Measurements from ENCODE around the gene MGAT3. TPM values are rescaled to one million over a fixed set of nuclear protein-coding genes. Genes with fewer than 3 reads are reported as not detected.
A peak's percentile ranks its signal among the peaks of the same experiment; 100 is the strongest.

Gene MGAT3
- total and polyA plus RNA-seq, 2 of the 13 experiments (the other 11 are each of a cell fraction or from before 2014, with no cell fraction given) = 0.11 to 0.15 TPM

DNA sequence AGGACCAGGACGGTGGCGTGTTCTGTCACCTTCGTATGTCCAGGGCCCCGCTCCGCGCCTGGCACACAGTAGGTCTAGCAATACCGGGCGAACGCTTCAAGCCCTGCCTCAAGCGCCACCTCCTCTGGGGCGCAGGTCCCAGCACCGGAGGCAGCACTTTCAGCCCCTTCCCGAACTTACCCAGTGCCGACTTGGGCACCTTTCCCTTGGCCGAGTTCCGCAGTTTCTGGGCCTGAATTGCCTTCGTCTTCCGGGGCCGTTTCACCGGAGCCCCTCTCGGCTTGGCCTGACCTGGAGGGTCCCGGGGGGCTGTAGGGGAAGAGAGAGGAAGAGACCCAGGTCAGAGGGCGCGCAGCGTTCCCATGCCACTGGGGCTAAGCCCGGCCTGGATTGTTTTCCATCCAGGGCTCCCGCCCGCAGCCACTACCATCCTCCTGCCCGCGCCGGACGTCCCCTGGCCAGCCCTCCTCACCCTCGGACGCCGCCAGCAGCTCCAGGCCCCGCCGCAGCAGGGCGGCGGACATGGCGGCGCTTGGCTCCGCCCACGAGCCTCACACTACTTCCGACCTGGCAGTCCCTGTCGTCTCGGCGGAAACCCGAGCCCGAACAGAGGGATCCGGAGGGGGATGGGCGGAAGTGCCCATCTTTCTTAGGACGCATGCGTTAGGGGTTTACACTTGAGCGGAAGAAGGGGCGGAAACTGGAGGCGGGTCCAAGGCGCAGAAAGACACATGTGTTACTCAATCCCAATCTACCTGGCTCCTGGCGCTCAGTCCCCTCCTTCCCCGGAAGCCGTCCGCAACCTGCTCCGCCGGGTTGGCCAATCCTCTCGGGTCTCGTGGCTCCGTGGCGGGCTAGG lies 75.6 kb downstream of the MGAT3 start, which contains the start of gene RPS19BP1 (continued):
- TF ChIP-seq SCMH1 (CRISPR knock-in tag; IDR thresholded peaks at IDR 0.05; ENCODE audit: borderline replicate concordance) = no peak
- TF ChIP-seq, protein P1, sequence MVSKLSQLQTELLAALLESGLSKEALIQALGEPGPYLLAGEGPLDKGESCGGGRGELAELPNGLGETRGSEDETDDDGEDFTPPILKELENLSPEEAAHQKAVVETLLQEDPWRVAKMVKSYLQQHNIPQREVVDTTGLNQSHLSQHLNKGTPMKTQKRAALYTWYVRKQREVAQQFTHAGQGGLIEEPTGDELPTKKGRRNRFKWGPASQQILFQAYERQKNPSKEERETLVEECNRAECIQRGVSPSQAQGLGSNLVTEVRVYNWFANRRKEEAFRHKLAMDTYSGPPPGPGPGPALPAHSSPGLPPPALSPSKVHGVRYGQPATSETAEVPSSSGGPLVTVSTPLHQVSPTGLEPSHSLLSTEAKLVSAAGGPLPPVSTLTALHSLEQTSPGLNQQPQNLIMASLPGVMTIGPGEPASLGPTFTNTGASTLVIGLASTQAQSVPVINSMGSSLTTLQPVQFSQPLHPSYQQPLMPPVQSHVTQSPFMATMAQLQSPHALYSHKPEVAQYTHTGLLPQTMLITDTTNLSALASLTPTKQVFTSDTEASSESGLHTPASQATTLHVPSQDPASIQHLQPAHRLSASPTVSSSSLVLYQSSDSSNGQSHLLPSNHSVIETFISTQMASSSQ (IDR thresholded peaks at IDR 0.05; ENCODE audit: low read depth) = no peak
- TF ChIP-seq, protein P1 (CRISPR knock-in tag; IDR thresholded peaks at IDR 0.05; ENCODE audit: borderline replicate concordance) = no peak
- no peak for TF ChIP-seq RFX3 (CRISPR knock-in tag; IDR thresholded peaks at IDR 0.05)
- TF ChIP-seq AHDC1 (CRISPR knock-in tag; IDR thresholded peaks at IDR 0.05; ENCODE audit: borderline replicate concordance) = no peak
- TF ChIP-seq AGO2 (optimal IDR thresholded peaks at IDR 0.05; ENCODE audit: low read depth, low read length) = peak; percentile 74
- TF ChIP-seq HMGXB3 (CRISPR knock-in tag; IDR thresholded peaks at IDR 0.05; ENCODE audit: borderline replicate concordance) = peak; percentile 55; the same call in 1 of the 2 replicates
- TF ChIP-seq, protein P2, sequence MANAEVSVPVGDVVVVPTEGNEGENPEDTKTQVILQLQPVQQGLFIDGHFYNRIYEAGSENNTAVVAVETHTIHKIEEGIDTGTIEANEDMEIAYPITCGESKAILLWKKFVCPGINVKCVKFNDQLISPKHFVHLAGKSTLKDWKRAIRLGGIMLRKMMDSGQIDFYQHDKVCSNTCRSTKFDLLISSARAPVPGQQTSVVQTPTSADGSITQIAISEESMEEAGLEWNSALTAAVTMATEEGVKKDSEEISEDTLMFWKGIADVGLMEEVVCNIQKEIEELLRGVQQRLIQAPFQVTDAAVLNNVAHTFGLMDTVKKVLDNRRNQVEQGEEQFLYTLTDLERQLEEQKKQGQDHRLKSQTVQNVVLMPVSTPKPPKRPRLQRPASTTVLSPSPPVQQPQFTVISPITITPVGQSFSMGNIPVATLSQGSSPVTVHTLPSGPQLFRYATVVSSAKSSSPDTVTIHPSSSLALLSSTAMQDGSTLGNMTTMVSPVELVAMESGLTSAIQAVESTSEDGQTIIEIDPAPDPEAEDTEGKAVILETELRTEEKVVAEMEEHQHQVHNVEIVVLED (CRISPR knock-in tag; IDR thresholded peaks at IDR 0.05; ENCODE audit: borderline replicate concordance) = peak; percentile 67; the same call in 1 of the 2 replicates
- TF ChIP-seq FOXO1 (CRISPR knock-in tag; IDR thresholded peaks at IDR 0.05) = no peak
- TF ChIP-seq MYNN (CRISPR knock-in tag; IDR thresholded peaks at IDR 0.05; ENCODE audit: low read depth) = no peak
